Esophagus muscularis mucosa (tissue), 3 donors: ENCODE measurements around the gene PMFBP1.

ENCODE experiments used
- CTCF ChIP-seq, 3 experiments: fragments of 200-600 bp in 2 of 3; fragments of 450-650 bp in 1 of 3; sonication (generic) in 2 of 3; IDR thresholded peaks; one replicate each; pipeline ENCODE4 v1.5.1; 2017 to 2019; ENCODE audit warnings: antibody characterized with exemption in 3 of 3, mild to moderate bottlenecking in 2 of 3, moderate library complexity in 1 of 3
- EP300 ChIP-seq: sonication (generic); formaldehyde crosslinking; IDR thresholded peaks from one replicate; pipeline ENCODE4 v1.6.1; 2017; ENCODE audit warnings: antibody characterized with exemption

DNA sequence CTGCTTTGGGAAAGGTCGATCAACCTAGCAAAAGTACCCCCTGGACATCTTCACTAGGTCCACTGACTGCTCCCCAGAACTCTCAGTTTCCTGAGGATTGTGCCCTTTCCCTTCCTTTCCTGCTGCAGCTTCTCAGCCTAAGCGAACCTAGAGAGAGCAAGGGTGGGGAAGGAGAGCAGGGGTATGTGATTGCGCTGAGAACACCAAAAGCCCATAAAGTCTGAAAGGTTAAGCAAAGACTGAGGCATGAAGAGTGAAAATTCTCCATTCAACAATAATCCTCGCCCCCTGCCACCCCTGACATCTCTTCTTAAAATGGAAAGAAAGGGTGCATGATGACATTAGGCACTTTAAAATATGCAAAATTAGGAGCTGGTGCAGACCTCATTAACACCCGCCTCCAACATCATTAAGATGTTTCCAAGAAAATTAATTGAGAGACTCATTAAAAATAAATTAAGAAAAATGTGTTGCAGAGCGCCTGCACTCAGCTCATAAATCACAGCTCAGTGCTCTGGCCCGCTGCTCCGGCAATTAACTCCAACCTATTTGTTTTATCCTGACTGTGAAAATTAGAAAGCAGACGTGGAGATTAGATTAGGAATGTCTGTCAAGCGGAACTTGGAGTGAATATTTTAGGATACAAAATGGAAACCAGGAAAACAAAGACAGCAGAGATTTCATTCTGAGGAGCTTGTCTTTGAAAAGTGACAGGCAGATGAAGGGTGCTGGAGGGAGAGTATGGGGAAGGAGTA, 49.1 kb upstream of the PMFBP1 start:
- TF ChIP-seq CTCF (IDR thresholded peaks at IDR 0.05) (no peak), EP300 (no peak)
